Panc1 (cell line): ENCODE measurements around the gene PDLIM4. TPM values are rescaled to one million over a fixed set of nuclear protein-coding genes. Genes with fewer than 3 reads are reported as not detected.

Experiments
- ATAC-seq: fragments of 200-7000 bp; cut with Tn5 transposase; 2 replicates; pipeline ENCODE4 v1.9.1; 2020; ENCODE audit warnings: mild to moderate bottlenecking, moderate library complexity
- BruUV-seq: library from RNA; stranded (reverse); fragments of 400-500 nt; replicated peaks from 2 replicates; lab custom pipeline; 2021; lab: Mats Ljungman, UMichigan
- CTCF ChIA-PET: fragments of 300-600 bp; sonication (Branson Sonifier 250); formaldehyde crosslinking; loops from one replicate; lab custom pipeline; 2022; ENCODE audit warnings: antibody characterized with exemption; lab: Charles Lee
- POLR2A ChIA-PET: fragments of 300-600 bp; sonication (Branson Sonifier 250); formaldehyde crosslinking; loops from one replicate; lab custom pipeline; 2022; ENCODE audit warnings: antibody characterized with exemption; lab: Charles Lee
- DNase-seq: peaks from one replicate; pipeline ENCODE4 v3.0.0-alpha.2; 2010; ENCODE audit warnings: low read depth, low spot score
- H3K27ac ChIP-seq: 2 replicates; pipeline ENCODE4 v1.5.1; 2011; ENCODE audit warnings: mild to moderate bottlenecking, low read length, inconsistent platforms
- H3K27me3 ChIP-seq: fragments of 200-500 bp; sonication (Bioruptor generic); 2 replicates; pipeline ENCODE4 v1.6.0; 2014; ENCODE audit warnings: low read length, inconsistent platforms; ENCODE audit not compliant: control insufficient read depth, insufficient read depth
- H3K36me3 ChIP-seq: fragments of 200-500 bp; sonication (Bioruptor generic); 2 replicates; pipeline ENCODE4 v1.5.1; 2014; ENCODE audit warnings: inconsistent platforms, mild to moderate bottlenecking, low read length, moderate library complexity; ENCODE audit not compliant: control insufficient read depth, insufficient read depth
- H3K4me1 ChIP-seq: 2 replicates; pipeline ENCODE4 v1.5.1; 2011; ENCODE audit warnings: inconsistent platforms, mild to moderate bottlenecking, low read length, moderate library complexity; ENCODE audit not compliant: control insufficient read depth, insufficient read depth
- H3K4me3 ChIP-seq, 2 experiments: 2 replicates each; pipeline ENCODE4 v1.5.1; 2011 to 2012; ENCODE audit warnings: low read depth in 2 of 2, low read length in 2 of 2, mild to moderate bottlenecking in 2 of 2, inconsistent platforms in 1 of 2, moderate library complexity in 1 of 2
- H3K9me3 ChIP-seq: fragments of 200-500 bp; sonication (Bioruptor generic); 2 replicates; pipeline ENCODE4 v1.5.1; 2014; ENCODE audit warnings: low read depth, mild to moderate bottlenecking, inconsistent platforms, low read length, moderate library complexity; ENCODE audit not compliant: control insufficient read depth, insufficient read depth
- CTCF ChIP-seq: fragments of 450-650 bp; IDR thresholded peaks from 2 replicates; pipeline ENCODE4 v1.5.1; 2017; ENCODE audit warnings: mild to moderate bottlenecking
- POLR2AphosphoS5 ChIP-seq: IDR thresholded peaks from 2 replicates; pipeline ENCODE4 v1.6.1; 2012; ENCODE audit warnings: mild to moderate bottlenecking, low read depth, low read length, moderate library complexity
- REST ChIP-seq, 2 experiments: IDR thresholded peaks; 2 replicates each; pipeline ENCODE4 v1.6.1; 2011 to 2012; ENCODE audit warnings: low read depth in 2 of 2, control low read depth in 1 of 2, low read length in 1 of 2, mild to moderate bottlenecking in 1 of 2, moderate library complexity in 1 of 2; ENCODE audit not compliant: insufficient read depth in 1 of 2
- SIN3A ChIP-seq: IDR thresholded peaks from 2 replicates; pipeline ENCODE4 v1.6.1; 2012; ENCODE audit warnings: low read depth, mild to moderate bottlenecking, low read length, moderate library complexity, borderline replicate concordance; ENCODE audit not compliant: insufficient read depth
- TCF7L2 ChIP-seq: IDR thresholded peaks from 2 replicates; pipeline ENCODE4 v1.6.1; 2011; ENCODE audit warnings: mild to moderate bottlenecking, low read depth, low read length, inconsistent platforms
- in situ Hi-C: cut with HindIII; loops from 2 replicates; pipeline ENCODE4 v1.10.0; 2016; ENCODE audit warnings: low sequenced_read_pairs, low pct_unique_long_range_greater_than_20kb
- intact Hi-C: fragments of 100-400 bp; cut with micrococcal nuclease; formaldehyde crosslinking; loops from one replicate; pipeline ENCODE4 v1.10.0; 2022; ENCODE audit not compliant: unreplicated experiment
- total RNA-seq: library from RNA; stranded (reverse); gene quantifications from one replicate; pipeline ENCODE4 v1.2.1, GENCODE V29; 2021; ENCODE audit not compliant: unreplicated experiment

PDLIM4 gene
- total RNA-seq, 1 experiment from 2014 or later: 9.9 TPM

DNA sequence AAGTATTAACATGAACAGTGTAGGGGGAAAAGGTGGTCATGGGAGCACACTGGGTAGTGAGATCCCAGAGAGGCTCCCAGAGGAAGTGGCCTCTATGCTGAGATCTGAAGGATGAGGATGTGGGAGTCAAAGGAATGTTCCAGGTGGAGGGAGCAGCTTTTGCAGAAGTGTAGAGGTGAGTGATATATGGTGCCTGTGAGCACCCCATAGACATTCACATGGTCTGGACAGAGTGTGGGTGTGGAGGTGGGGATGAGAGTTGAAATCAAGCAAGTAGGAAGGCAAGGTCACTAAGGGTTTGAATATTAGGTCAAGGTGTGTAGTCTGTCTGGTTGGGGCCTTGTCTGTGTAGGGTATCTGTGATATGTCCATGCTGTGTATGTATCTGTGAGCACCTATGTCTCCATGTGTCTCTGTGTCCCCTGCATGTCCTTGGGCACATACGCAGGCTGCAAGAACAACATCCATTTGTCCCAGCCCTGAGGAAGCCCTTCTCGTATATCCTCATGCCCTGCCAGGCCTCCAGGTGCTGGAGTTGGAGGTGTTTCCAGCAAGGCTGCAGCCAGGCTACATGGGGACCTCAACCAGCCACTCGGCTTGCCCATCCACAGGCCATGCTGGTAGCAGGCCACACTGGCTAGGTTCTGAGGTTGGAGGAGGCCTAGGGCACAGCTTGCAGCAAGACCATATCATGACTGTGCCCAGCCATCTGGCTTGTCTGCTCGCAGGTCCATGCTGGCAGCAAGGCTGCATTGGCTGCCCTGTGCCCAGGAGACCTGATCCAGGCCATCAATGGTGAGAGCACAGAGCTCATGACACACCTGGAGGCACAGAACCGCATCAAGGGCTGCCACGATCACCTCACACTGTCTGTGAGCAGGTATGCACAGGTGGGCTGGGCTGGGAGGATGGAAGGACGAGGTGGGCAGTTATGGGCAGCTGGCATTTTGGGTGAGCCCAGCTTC, 4.7 kb downstream of the PDLIM4 start:
- ChIA-PET POLR2A (no interaction called here), CTCF (no interaction called here)

More for the DNA sequence above, 4.7 kb downstream of the PDLIM4 start:
- Histone ChIP-seq H3K36me3 (no peaks in the 10 kb centered on the region), H3K27ac (no peak overlapping the region), H3K4me3 (no peak overlapping the region), H3K9me3 (no peaks in the 10 kb centered on the region), H3K4me1 (no peaks in the 10 kb centered on the region), H3K27me3 (no peaks in the 10 kb centered on the region)
- in situ Hi-C loops: no loop called here
- ATAC-seq (no peak), DNase-seq (no peak)
- TF ChIP-seq POLR2AphosphoS5 (no peak), SIN3A (no peak), REST (IDR thresholded peaks at IDR 0.05; ENCODE audit: insufficient read depth in 1 of 2, low read depth in 2 of 2, low read length in 1 of 2) (no peak), CTCF (no peak), TCF7L2 (no peak)
- intact Hi-C loops: no loop called here
- no TSS peak for BruUV-seq
